OCI-LY7 (cell line): Measurements from ENCODE around the gene TACO1.

ENCODE experiments used
- EZH2phosphoT487 ChIP-seq: fragments of 200-600 bp; sonication (generic); IDR thresholded peaks from 2 replicates; pipeline ENCODE4 v1.6.1; 2018; ENCODE audit warnings: low read depth, borderline replicate concordance, mild to moderate bottlenecking, mixed run types, antibody characterized with exemption, low read length, moderate library complexity, mixed read lengths
- TF ChIP-seq, protein P1 (sequence below): fragments of 200-600 bp; sonication (generic); conservative IDR thresholded peaks from 2 replicates; pipeline ENCODE4 v1.5.1; 2014; ENCODE audit warnings: mild to moderate bottlenecking, antibody characterized with exemption, low read length, moderate library complexity, mixed read lengths

DNA sequence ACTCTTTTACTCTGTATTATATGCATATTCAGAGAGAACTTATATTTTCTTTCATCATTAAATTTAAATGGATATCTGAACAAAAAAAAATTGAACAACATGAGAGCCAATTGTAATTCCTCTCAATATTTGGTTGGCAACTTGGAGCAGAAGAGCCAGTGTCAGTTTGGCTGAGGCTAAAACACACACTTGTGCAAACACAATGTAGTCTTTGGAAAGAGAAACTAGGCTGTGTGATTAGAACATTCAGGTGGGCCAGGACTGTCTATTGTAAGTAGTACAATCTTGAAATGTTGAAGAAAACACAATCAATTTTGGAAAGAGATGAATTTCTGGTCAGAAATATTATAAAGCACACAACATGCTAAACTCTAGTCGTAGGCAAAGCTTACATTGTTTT is 33.5 kb upstream of the TACO1 start:
- TF ChIP-seq, protein P1, sequence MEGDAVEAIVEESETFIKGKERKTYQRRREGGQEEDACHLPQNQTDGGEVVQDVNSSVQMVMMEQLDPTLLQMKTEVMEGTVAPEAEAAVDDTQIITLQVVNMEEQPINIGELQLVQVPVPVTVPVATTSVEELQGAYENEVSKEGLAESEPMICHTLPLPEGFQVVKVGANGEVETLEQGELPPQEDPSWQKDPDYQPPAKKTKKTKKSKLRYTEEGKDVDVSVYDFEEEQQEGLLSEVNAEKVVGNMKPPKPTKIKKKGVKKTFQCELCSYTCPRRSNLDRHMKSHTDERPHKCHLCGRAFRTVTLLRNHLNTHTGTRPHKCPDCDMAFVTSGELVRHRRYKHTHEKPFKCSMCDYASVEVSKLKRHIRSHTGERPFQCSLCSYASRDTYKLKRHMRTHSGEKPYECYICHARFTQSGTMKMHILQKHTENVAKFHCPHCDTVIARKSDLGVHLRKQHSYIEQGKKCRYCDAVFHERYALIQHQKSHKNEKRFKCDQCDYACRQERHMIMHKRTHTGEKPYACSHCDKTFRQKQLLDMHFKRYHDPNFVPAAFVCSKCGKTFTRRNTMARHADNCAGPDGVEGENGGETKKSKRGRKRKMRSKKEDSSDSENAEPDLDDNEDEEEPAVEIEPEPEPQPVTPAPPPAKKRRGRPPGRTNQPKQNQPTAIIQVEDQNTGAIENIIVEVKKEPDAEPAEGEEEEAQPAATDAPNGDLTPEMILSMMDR: no peak
- no peak for TF ChIP-seq EZH2phosphoT487
